ENCODE results near the gene DPYSL4. TPM values are rescaled to one million over a fixed set of nuclear protein-coding genes. Genes with fewer than 3 reads are reported as not detected.

Gene DPYSL4
- total RNA-seq, 1 experiment from 2014 or later = 26.3 TPM

GRCh38 chr10:132202070-132202970 lies 15.6 kb downstream of the DPYSL4 start:
- Histone ChIP-seq H3K79me1 (ENCODE audit: insufficient read depth, low read depth, low read length, poor library complexity, severe bottlenecking) (no peaks in the 10 kb centered on the region), H4K20me1 (ENCODE audit: control insufficient read depth, insufficient read depth, insufficient read length) (no peaks in the 10 kb centered on the region), H3K23me2 (ENCODE audit: insufficient read length, low read depth, low read length, poor library complexity, severe bottlenecking) (no peaks in the 10 kb centered on the region), H3K4ac (ENCODE audit: low read depth, low read length) (no peak overlapping the region), H3K79me2 (ENCODE audit: insufficient read depth, low read length) (no peaks in the 10 kb centered on the region), H2BK15ac (ENCODE audit: low read depth, low read length) (no peak overlapping the region), H3K18ac (ENCODE audit: insufficient read length, low read depth, low read length) (no peak overlapping the region), H3K9me3 (ENCODE audit: control insufficient read depth, low read depth, low read length) (no peaks in the 10 kb centered on the region), H2AK5ac (ENCODE audit: insufficient read length, low read length) (no peak overlapping the region), H4K5ac (ENCODE audit: insufficient read length, low read depth, low read length) (no peak overlapping the region), H3K9ac (ENCODE audit: extremely low read depth, insufficient read length, low read length) (no peak overlapping the region), H3K27me3 (ENCODE audit: insufficient read depth, low read length) (no peaks in the 10 kb centered on the region), H3K14ac (ENCODE audit: insufficient read depth, low read length) (no peak overlapping the region; the same call in 1 of the 2 replicates), H2AFZ (ENCODE audit: low read length) (no peak overlapping the region), H2BK5ac (ENCODE audit: insufficient read length, low read length) (no peak overlapping the region), H3K27ac (ENCODE audit: insufficient read length, low read depth, low read length) (no peak overlapping the region), H3K23ac (ENCODE audit: insufficient read length, low read depth, low read length) (no peak overlapping the region), H3T11ph (ENCODE audit: low read length) (no peak overlapping the region), H2BK20ac (ENCODE audit: low read depth, low read length, poor library complexity, severe bottlenecking) (no peak overlapping the region), H3K4me2 (ENCODE audit: insufficient read depth, insufficient read length, low read length) (no peak overlapping the region), H3K4me1 (ENCODE audit: insufficient read depth, low read length) (no peaks in the 10 kb centered on the region), H2BK120ac (ENCODE audit: low read depth, low read length, poor library complexity, severe bottlenecking) (no peak overlapping the region), H3K56ac (ENCODE audit: insufficient read length, low read depth, low read length) (no peak overlapping the region), H4K91ac (ENCODE audit: insufficient read length, low read depth, low read length) (no peak overlapping the region), H2BK12ac (ENCODE audit: insufficient read length, low read depth, low read length) (no peak overlapping the region), H4K8ac (replicated peaks; ENCODE audit: insufficient read length, low read depth, low read length) (no peak overlapping the region)
- no CpG with 5 or more reads among the region's 48 CpGs for WGBS (ENCODE audit: extremely low coverage, insufficient read length, low lambda C conversion rate)
- H3K9me3 Mint-ChIP-seq = no peaks in the 10 kb centered on the region
- H3K36me3 Mint-ChIP-seq (ENCODE audit: insufficient read depth in 1 of 3, low read depth in 3 of 3) = peaks cover 0 to 5% (median 0%) of the 10 kb centered on the region in 3 experiments; a peak in 2 of 7 replicates
- H3K4me3 Mint-ChIP-seq = no peak overlapping the region
- H3K27ac Mint-ChIP-seq = peak overlapping the region in 1 of 3 experiments; percentile 31; a peak in 1 of 7 replicates
- H3K4me1 Mint-ChIP-seq = no peaks in the 10 kb centered on the region
- no peak for TF ChIP-seq CTCF (conservative IDR thresholded peaks at IDR 0.05)
- no peak for DNase-seq
- no peaks in the 10 kb centered on the region for H3K27me3 Mint-ChIP-seq (ENCODE audit: low read depth)

All from H9 (cell line).